Spleen (tissue), 7 donors: Measurements from ENCODE around the gene HPS5.

Source experiments
- POLR2A ChIP-seq, 3 donors: fragments of 450-650 bp; IDR thresholded peaks; one replicate each; pipeline ENCODE4 v1.5.1; 2017; ENCODE audit warnings: antibody characterized with exemption in 3 of 3, mild to moderate bottlenecking in 1 of 3
- POLR2AphosphoS5 ChIP-seq, 3 donors: sonication (generic); formaldehyde crosslinking; IDR thresholded peaks; one replicate each; pipeline ENCODE4 v1.5.1; 2017; ENCODE audit warnings: antibody characterized with exemption in 3 of 3
- TF ChIP-seq, protein P1 (sequence below), 11 experiments: fragments of 200-600 bp in 7 of 11; fragments of 450-650 bp in 4 of 11; sonication (generic) in 4 of 11; IDR thresholded peaks in 8 of 11; conservative IDR thresholded peaks in 3 of 11; 1 replicate in 7 of 11; 2 replicates in 4 of 11; pipeline versions ENCODE4 v1.4.0 to v1.8.0; 2016 to 2021; ENCODE audit warnings: antibody characterized with exemption in 11 of 11, inconsistent platforms in 4 of 11, mild to moderate bottlenecking in 1 of 11
- donor health status: DM: no; HTN: no; CAD: no; lungs with moderate emphysema.
- donor health status: DM: no; HTN: no; CAD: no.
- donor health status: DM: no; HTN: no; CAD: no.

DNA sequence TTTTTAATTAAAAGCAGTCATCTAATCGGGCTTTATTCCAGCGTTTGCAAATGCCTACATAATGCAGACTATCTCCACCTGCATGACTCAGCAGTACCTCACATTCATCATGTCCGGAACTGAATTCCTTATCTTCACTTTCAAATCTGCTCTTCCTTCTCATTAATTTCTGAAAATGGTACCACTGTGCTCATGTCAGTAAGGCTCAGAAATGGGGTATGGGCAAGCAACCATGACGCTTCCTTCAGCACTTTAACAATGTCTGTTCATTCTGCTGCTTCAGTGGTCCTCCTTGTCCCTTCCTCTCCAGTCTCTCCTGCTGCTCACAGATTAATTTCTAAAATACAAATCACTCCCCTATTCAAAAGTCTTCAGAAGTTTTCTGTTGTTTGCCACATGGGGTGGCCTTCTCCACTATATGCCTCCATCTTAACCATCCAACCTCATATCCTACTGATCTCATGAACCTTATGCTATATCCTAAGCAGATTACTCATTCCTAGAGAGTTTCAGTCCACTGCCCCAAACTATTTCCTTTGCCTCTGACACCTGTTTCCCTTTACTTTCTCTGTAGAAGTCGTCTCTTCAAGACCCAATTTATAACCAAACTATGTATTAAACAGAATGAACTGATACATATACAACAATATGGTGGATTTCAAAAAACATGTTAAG is 7.4 kb upstream of the HPS5 start:
- TF ChIP-seq, protein P1, sequence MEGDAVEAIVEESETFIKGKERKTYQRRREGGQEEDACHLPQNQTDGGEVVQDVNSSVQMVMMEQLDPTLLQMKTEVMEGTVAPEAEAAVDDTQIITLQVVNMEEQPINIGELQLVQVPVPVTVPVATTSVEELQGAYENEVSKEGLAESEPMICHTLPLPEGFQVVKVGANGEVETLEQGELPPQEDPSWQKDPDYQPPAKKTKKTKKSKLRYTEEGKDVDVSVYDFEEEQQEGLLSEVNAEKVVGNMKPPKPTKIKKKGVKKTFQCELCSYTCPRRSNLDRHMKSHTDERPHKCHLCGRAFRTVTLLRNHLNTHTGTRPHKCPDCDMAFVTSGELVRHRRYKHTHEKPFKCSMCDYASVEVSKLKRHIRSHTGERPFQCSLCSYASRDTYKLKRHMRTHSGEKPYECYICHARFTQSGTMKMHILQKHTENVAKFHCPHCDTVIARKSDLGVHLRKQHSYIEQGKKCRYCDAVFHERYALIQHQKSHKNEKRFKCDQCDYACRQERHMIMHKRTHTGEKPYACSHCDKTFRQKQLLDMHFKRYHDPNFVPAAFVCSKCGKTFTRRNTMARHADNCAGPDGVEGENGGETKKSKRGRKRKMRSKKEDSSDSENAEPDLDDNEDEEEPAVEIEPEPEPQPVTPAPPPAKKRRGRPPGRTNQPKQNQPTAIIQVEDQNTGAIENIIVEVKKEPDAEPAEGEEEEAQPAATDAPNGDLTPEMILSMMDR (IDR thresholded peaks at IDR 0.05 in 8 of 11, conservative IDR thresholded peaks at IDR 0.05 in 3 of 11), result no peak
- no peak for TF ChIP-seq POLR2A (IDR thresholded peaks at IDR 0.05)
- no peak for TF ChIP-seq POLR2AphosphoS5 (IDR thresholded peaks at IDR 0.05)
